RWPE2 (cell line): ENCODE measurements around the gene PCDHGA3.
"Not testable (repeated sequence)": the region's sequence is repeated elsewhere in the genome, so short reads cannot be mapped to it uniquely, and the experiment has no call there.

Source experiments
- ATAC-seq: fragments of 200-7000 bp; cut with Tn5 transposase; 3 replicates; pipeline ENCODE4 v1.9.1; 2021; ENCODE audit warnings: low read depth
- DNase-seq: peaks from one replicate; pipeline ENCODE4 v3.0.0-alpha.2; 2020; ENCODE audit warnings: low spot score
- H3K27ac ChIP-seq: fragments of 450-650 bp; 2 replicates; pipeline ENCODE4 v1.5.1; 2017; ENCODE audit warnings: mild to moderate bottlenecking; ENCODE audit not compliant: poor library complexity, severe bottlenecking
- H3K27me3 ChIP-seq: fragments of 250-450 bp; sonication (Bioruptor Pico); 2 replicates; pipeline ENCODE4 v1.5.1; 2021; ENCODE audit warnings: mild to moderate bottlenecking, moderate library complexity; ENCODE audit not compliant: insufficient read depth, poor library complexity, severe bottlenecking
- H3K36me3 ChIP-seq: fragments of 250-450 bp; sonication (Bioruptor Pico); 2 replicates; pipeline ENCODE4 v1.5.1; 2020; ENCODE audit warnings: low read depth, mild to moderate bottlenecking, moderate library complexity
- H3K4me1 ChIP-seq: fragments of 250-450 bp; sonication (Bioruptor Pico); 2 replicates; pipeline ENCODE4 v1.5.1; 2021; ENCODE audit warnings: mild to moderate bottlenecking, moderate library complexity; ENCODE audit not compliant: insufficient read depth, poor library complexity, severe bottlenecking
- H3K4me3 ChIP-seq: fragments of 250-450 bp; sonication (Bioruptor Pico); 2 replicates; pipeline ENCODE4 v1.5.1; 2021; ENCODE audit warnings: mild to moderate bottlenecking, moderate library complexity; ENCODE audit not compliant: severe bottlenecking
- H3K9me3 ChIP-seq: fragments of 250-450 bp; sonication (Bioruptor Pico); 2 replicates; pipeline ENCODE4 v1.5.1; 2021; ENCODE audit warnings: mild to moderate bottlenecking, moderate library complexity; ENCODE audit not compliant: severe bottlenecking
- TF ChIP-seq, protein P1 (sequence below): fragments of 450-650 bp; IDR thresholded peaks from one replicate; pipeline ENCODE4 v1.5.1; 2017; ENCODE audit warnings: mild to moderate bottlenecking, moderate library complexity; ENCODE audit not compliant: poor library complexity, severe bottlenecking

Gene PCDHGA3

GRCh38 chr5:141326088-141326854 is 17.4 kb upstream of the PCDHGA3 start:
- H3K36me3 ChIP-seq: no peaks in the 10 kb centered on the region
- ATAC-seq (peak; percentile 86), DNase-seq (no peak)
- TF ChIP-seq, protein P1, sequence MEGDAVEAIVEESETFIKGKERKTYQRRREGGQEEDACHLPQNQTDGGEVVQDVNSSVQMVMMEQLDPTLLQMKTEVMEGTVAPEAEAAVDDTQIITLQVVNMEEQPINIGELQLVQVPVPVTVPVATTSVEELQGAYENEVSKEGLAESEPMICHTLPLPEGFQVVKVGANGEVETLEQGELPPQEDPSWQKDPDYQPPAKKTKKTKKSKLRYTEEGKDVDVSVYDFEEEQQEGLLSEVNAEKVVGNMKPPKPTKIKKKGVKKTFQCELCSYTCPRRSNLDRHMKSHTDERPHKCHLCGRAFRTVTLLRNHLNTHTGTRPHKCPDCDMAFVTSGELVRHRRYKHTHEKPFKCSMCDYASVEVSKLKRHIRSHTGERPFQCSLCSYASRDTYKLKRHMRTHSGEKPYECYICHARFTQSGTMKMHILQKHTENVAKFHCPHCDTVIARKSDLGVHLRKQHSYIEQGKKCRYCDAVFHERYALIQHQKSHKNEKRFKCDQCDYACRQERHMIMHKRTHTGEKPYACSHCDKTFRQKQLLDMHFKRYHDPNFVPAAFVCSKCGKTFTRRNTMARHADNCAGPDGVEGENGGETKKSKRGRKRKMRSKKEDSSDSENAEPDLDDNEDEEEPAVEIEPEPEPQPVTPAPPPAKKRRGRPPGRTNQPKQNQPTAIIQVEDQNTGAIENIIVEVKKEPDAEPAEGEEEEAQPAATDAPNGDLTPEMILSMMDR: peak; percentile 72
- H3K9me3 ChIP-seq: no peaks in the 10 kb centered on the region
- peaks cover 24% of the 10 kb centered on the region for H3K27me3 ChIP-seq
- no peak overlapping the region for H3K27ac ChIP-seq
- peaks cover 4% of the 10 kb centered on the region for H3K4me1 ChIP-seq
- H3K4me3 ChIP-seq: peak overlapping the region; percentile 9

- no peak overlapping the region for H3K27ac ChIP-seq
- TF ChIP-seq, protein P1: no peak
- DNase-seq (no peak), ATAC-seq (no peak)
- H3K36me3 ChIP-seq: no peaks in the 10 kb centered on the region
- H3K9me3 ChIP-seq: peaks cover 2% of the 10 kb centered on the region
- H3K4me3 ChIP-seq: no peak overlapping the region
- peaks cover 40% of the 10 kb centered on the region for H3K27me3 ChIP-seq
- peaks cover 4% of the 10 kb centered on the region for H3K4me1 ChIP-seq
These were observed 15.4 kb upstream of the PCDHGA3 start for GRCh38 chr5:141328231-141328630.

GRCh38 chr5:141330299-141331080 is 13.1 kb upstream of the PCDHGA3 start, which contains the start of gene PCDHGA1:
Gene PCDHGA1 (plus strand): TSS chr5:141330514.
- Histone ChIP-seq H3K4me1 (peaks cover 4% of the 10 kb centered on the region), H3K4me3 (no peak within 1 kb of the TSS)
- ATAC-seq: peak; percentile 48

DNA sequence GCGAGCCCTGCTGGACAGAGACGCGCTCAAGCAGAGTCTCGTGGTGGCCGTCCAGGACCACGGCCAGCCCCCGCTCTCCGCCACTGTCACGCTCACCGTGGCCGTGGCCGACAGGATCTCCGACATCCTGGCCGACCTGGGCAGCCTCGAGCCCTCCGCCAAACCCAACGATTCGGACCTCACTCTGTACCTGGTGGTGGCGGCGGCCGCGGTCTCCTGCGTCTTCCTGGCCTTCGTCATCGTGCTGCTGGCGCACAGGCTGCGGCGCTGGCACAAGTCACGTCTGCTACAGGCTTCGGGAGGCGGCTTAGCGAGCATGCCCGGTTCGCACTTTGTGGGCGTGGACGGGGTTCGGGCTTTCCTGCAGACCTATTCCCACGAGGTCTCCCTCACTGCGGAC is 11.1 kb upstream of the PCDHGA3 start:
- H3K4me1 ChIP-seq, H3K9me3 ChIP-seq, H3K27ac ChIP-seq, H3K4me3 ChIP-seq, DNase-seq, ATAC-seq, H3K36me3 ChIP-seq: not testable (repeated sequence)
- H3K27me3 ChIP-seq: peaks cover 81% of the 10 kb centered on the region

More at GRCh38 chr5:141330299-141331080, 13.1 kb upstream of the PCDHGA3 start, which contains the start of gene PCDHGA1:
- H3K27me3 ChIP-seq: peaks cover 60% of the 10 kb centered on the region
- H3K36me3 ChIP-seq: no peaks in the 10 kb centered on the region
- peaks cover 2% of the 10 kb centered on the region for H3K9me3 ChIP-seq
- TF ChIP-seq, protein P1: peak; percentile 60
- no peak within 1 kb of the TSS for H3K27ac ChIP-seq
- DNase-seq: no peak

DNA sequence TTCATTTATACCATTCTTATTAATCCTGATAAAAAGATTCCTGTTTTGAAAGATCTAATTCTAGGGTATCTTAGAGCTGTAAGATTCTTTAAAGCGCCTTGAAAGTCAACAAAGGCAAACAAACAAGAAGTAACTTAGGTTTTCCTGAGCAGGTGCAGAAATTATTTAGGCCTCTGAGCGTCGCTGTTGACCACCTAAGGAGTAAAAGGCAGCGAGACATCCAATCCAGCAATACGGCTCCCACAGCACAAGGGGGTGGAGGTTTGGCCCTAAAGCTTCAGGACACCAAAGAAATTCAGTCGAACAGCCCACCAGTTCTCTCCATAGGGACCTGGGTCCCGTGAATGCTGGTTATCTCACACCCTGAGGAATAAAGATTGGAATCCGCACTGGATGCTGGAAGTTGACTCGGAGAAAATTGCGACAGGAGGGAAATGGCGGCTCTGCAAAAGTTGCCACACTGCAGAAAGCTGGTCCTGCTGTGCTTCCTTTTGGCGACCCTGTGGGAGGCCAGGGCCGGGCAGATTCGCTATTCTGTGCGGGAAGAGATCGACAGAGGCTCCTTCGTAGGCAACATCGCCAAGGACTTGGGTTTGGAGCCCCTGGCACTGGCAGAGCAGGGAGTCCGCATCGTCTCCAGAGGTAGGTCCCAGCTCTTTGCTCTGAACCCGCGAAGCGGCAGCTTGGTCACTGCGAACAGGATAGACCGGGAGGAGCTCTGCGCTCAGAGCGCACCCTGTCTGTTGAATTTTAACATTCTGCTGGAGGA is 4.9 kb upstream of the PCDHGA3 start, which contains the start of gene PCDHGA2:
TSS of gene PCDHGA2 (plus strand) at position 223 of the 769 bp plus-strand sequence.
- Histone ChIP-seq H3K27ac (no peak within 1 kb of the TSS), H3K9me3 (peaks cover 7% of the 10 kb centered on the region), H3K36me3 (no peaks in the 10 kb centered on the region), H3K4me3 (peak within 1 kb of the TSS; percentile 21), H3K27me3 (peaks cover 94% of the 10 kb centered on the region), H3K4me1 (no peaks in the 10 kb centered on the region)
- TF ChIP-seq, protein P1: peak; percentile 51
- DNase-seq (no peak), ATAC-seq (peak; percentile 41)

GRCh38 chr5:141340781-141341354 is 2.8 kb upstream of the PCDHGA3 start:
- ATAC-seq, H3K9me3 ChIP-seq: not testable (repeated sequence)

More at GRCh38 chr5:141340781-141341354, 2.8 kb upstream of the PCDHGA3 start:
- not testable (repeated sequence) for H3K4me3 ChIP-seq, H3K4me1 ChIP-seq, H3K27ac ChIP-seq, H3K36me3 ChIP-seq, DNase-seq
- peaks cover 89% of the 10 kb centered on the region for H3K27me3 ChIP-seq
